GM19043 (cell line): ENCODE results near the gene SPARC.
"Not testable (repeated sequence)": the region's sequence is repeated elsewhere in the genome, so short reads cannot be mapped to it uniquely, and the experiment has no call there.

Experiments used
- ATAC-seq: cut with Tn5 transposase; IDR thresholded peaks from one replicate; pipeline ENCODE4 v1.9.1; 2021; ENCODE audit warnings: low read depth; ENCODE audit not compliant: unreplicated experiment

The SPARC gene

GRCh38 chr5:151680156-151680505, 6.6 kb downstream of the SPARC start:
- not testable (repeated sequence) for ATAC-seq

GRCh38 chr5:151679421-151680155, 7.1 kb downstream of the SPARC start:
- ATAC-seq: no peak

GRCh38 chr5:151678713-151679112, 8.0 kb downstream of the SPARC start:
- no peak for ATAC-seq

GRCh38 chr5:151677776-151678545, 8.8 kb downstream of the SPARC start:
- ATAC-seq: no peak

GRCh38 chr5:151676719-151677118, 10.0 kb downstream of the SPARC start:
- ATAC-seq: no peak

GRCh38 chr5:151676314-151676712, 10.4 kb downstream of the SPARC start:
- no peak for ATAC-seq

GRCh38 chr5:151675611-151676313, 11.0 kb downstream of the SPARC start:
- ATAC-seq: no peak

- ATAC-seq: no peak
These were observed 11.8 kb downstream of the SPARC start for GRCh38 chr5:151674626-151675610.

- no peak for ATAC-seq
These were observed 13.3 kb downstream of the SPARC start for GRCh38 chr5:151673421-151673820.

- ATAC-seq: no peak
These were observed 14.2 kb downstream of the SPARC start for GRCh38 chr5:151672516-151672915.

GRCh38 chr5:151671950-151672349, 14.8 kb downstream of the SPARC start:
- no peak for ATAC-seq

- ATAC-seq: no peak
These were observed 15.6 kb downstream of the SPARC start for GRCh38 chr5:151670953-151671636.

GRCh38 chr5:151670083-151670686, 16.5 kb downstream of the SPARC start:
- ATAC-seq: no peak

- no peak for ATAC-seq
These were observed 19.6 kb downstream of the SPARC start for GRCh38 chr5:151667083-151667482.

GRCh38 chr5:151665613-151666012, 21.1 kb downstream of the SPARC start:
- no peak for ATAC-seq

- ATAC-seq: no peak
These were observed 21.8 kb downstream of the SPARC start for GRCh38 chr5:151664694-151665585.

- no peak for ATAC-seq
These were observed 23.0 kb downstream of the SPARC start for GRCh38 chr5:151663617-151664293.

- no peak for ATAC-seq
These were observed 23.9 kb downstream of the SPARC start for GRCh38 chr5:151662805-151663204.
